Activated B cell treated with CpG ODN at 0.5 μM for 24 hours (primary cell): ENCODE results near the gene MCAT. TPM values are rescaled to one million over a fixed set of nuclear protein-coding genes. Genes with fewer than 3 reads are reported as not detected.

ENCODE experiments used
- ATAC-seq: fragments of 200-7000 bp; cut with Tn5 transposase; one replicate; pipeline ENCODE4 v1.10.0; 2021; ENCODE audit warnings: low read depth, mild to moderate bottlenecking, moderate library complexity
- CTCF ChIA-PET: fragments of 350-600 bp; sonication (Branson Sonifier 250); formaldehyde crosslinking; loops from one replicate; lab custom pipeline; 2021; ENCODE audit warnings: antibody characterized with exemption; lab: Charles Lee
- POLR2A ChIA-PET: fragments of 350-600 bp; sonication (Branson Sonifier 250); formaldehyde crosslinking; loops from one replicate; lab custom pipeline; 2021; ENCODE audit warnings: antibody characterized with exemption; lab: Charles Lee
- DNase-seq: peaks from one replicate; pipeline ENCODE4 v3.0.0; 2022
- H3K27ac Mint-ChIP-seq: one replicate; pipeline ENCODE4 v1.8.0; 2020; ENCODE audit warnings: mixed read lengths
- H3K27me3 Mint-ChIP-seq: one replicate; pipeline ENCODE4 v1.8.0; 2021; ENCODE audit warnings: mixed read lengths
- H3K36me3 Mint-ChIP-seq: one replicate; pipeline ENCODE4 v1.8.0; 2021; ENCODE audit warnings: low read depth, mixed read lengths
- H3K4me1 Mint-ChIP-seq: one replicate; pipeline ENCODE4 v1.8.0; 2021; ENCODE audit warnings: mixed read lengths
- H3K4me3 Mint-ChIP-seq: one replicate; pipeline ENCODE4 v1.8.0; 2020; ENCODE audit warnings: mild to moderate bottlenecking, mixed read lengths
- H3K9me3 Mint-ChIP-seq: one replicate; pipeline ENCODE4 v1.8.0; 2020; ENCODE audit warnings: mixed read lengths
- intact Hi-C: fragments of 100-400 bp; cut with micrococcal nuclease; formaldehyde crosslinking; loops from one replicate; pipeline ENCODE4 v1.15.1; 2024
- total RNA-seq: library from RNA; stranded (reverse); gene quantifications from 2 replicates; pipeline ENCODE4 v1.2.3, GENCODE V29; 2022
- TF ChIP-seq, protein P1 (sequence below): fragments of 200-600 bp; IDR thresholded peaks from one replicate; pipeline ENCODE4 v1.8.0; 2022; ENCODE audit warnings: antibody characterized with exemption, mild to moderate bottlenecking

The MCAT gene
- total RNA-seq, 1 donor from 2014 or later, result 12.7 TPM

DNA sequence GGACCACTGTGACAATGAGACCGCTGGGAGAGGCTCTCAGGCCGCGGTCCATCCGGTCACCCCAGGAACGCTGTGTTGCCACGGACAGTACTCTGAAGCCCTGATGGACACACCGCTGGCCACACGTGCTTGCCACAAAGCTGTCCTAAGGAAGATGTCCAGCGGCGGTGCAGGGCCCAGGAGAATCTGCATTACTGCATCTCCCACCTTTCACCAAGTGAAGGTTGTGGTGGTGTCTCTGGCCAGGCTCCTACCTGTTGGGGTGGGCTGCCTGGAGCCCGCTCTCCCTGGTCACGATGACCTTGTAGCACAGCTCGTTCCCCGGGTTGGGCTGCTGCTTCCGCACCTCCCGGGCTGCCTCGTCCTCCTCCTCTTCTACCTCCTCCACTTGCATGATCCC, 39.5 kb upstream of the MCAT start:
- POLR2A ChIA-PET, result no interaction called here
- TF ChIP-seq, protein P1, sequence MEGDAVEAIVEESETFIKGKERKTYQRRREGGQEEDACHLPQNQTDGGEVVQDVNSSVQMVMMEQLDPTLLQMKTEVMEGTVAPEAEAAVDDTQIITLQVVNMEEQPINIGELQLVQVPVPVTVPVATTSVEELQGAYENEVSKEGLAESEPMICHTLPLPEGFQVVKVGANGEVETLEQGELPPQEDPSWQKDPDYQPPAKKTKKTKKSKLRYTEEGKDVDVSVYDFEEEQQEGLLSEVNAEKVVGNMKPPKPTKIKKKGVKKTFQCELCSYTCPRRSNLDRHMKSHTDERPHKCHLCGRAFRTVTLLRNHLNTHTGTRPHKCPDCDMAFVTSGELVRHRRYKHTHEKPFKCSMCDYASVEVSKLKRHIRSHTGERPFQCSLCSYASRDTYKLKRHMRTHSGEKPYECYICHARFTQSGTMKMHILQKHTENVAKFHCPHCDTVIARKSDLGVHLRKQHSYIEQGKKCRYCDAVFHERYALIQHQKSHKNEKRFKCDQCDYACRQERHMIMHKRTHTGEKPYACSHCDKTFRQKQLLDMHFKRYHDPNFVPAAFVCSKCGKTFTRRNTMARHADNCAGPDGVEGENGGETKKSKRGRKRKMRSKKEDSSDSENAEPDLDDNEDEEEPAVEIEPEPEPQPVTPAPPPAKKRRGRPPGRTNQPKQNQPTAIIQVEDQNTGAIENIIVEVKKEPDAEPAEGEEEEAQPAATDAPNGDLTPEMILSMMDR, result no peak
- Mint-ChIP-seq H3K27ac (no peak overlapping the region), H3K4me1 (peaks cover 14% of the 10 kb centered on the region), H3K9me3 (no peaks in the 10 kb centered on the region), H3K36me3 (peaks cover 33% of the 10 kb centered on the region), H3K4me3 (no peak overlapping the region), H3K27me3 (no peaks in the 10 kb centered on the region)
- no peak for DNase-seq
- CTCF ChIA-PET, result no interaction called here
- ATAC-seq, result no peak
- intact Hi-C loops, result no loop called here

DNA sequence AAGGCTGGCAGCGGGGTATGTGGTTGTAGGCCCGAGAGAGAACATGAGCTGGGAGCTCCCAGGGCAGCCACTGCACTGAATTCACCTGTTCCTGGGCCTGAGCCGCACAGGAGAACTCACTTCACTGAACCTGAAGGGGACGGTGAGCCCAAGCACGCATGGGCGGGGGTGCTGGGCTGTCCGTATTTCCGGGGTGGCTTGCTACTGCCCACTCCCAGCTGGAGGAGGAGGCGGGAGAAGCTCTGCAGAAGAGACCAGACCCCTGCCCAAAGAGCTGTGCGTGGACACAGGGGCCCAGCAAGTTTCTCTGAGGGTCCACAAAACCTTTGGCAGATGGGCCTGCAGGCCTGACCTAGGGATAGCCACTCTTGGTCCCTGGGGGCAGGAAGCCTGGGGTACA, 38.9 kb upstream of the MCAT start:
- no peaks in the 10 kb centered on the region for H3K9me3 Mint-ChIP-seq
- H3K27ac Mint-ChIP-seq, result no peak overlapping the region
- POLR2A ChIA-PET, result no interaction called here
- CTCF ChIA-PET, result no interaction called here
- peaks cover 14% of the 10 kb centered on the region for H3K4me1 Mint-ChIP-seq
- H3K4me3 Mint-ChIP-seq, result no peak overlapping the region
- intact Hi-C loops, result no loop called here
- ATAC-seq (no peak), DNase-seq (no peak)
- H3K36me3 Mint-ChIP-seq, result peaks cover 38% of the 10 kb centered on the region
- TF ChIP-seq, protein P1, result no peak
- H3K27me3 Mint-ChIP-seq, result no peaks in the 10 kb centered on the region

DNA sequence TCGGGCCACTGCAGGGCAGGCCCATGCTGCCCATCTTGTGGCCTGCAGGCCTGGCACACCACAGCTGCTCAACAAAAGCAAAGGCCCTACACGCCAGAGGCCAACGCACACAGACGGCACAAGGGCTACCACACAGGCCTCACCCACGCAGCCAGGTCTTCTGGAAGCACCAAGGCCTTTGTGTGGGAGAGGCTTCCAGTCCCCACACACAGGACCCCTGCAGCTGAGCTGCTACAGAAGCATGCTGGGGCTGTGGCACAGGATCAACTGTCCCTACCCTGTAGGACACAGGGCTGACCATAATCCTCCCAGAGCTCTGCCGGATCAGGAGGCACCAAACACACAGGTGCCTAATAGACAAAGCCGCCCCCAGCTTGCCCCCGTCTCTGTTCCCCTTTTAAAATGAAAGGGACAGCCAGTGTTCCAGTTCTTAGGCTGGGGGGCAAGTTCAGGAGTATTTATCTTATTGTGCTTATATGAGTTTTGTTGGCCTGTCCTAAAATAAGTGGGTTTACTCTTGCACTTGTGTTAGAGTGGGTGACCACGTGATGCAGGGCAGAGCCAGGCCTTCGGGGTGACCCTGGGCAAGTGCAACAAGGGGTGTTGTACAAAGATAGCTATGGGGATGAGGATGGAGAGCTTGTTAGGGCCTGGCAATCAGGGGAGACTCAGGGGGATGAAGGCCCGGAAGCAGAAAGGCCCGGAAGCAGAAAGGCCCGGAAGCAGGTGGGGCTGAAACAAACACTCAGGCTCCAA, 38.3 kb upstream of the MCAT start:
- intact Hi-C loops, result no loop called here
- peaks cover 14% of the 10 kb centered on the region for H3K4me1 Mint-ChIP-seq
- no peak overlapping the region for H3K27ac Mint-ChIP-seq
- TF ChIP-seq, protein P1, result no peak
- ATAC-seq (no peak), DNase-seq (no peak)
- no peaks in the 10 kb centered on the region for H3K27me3 Mint-ChIP-seq
- peaks cover 38% of the 10 kb centered on the region for H3K36me3 Mint-ChIP-seq
- CTCF ChIA-PET, result no interaction called here
- POLR2A ChIA-PET, result no interaction called here
- no peaks in the 10 kb centered on the region for H3K9me3 Mint-ChIP-seq
- H3K4me3 Mint-ChIP-seq, result no peak overlapping the region

DNA sequence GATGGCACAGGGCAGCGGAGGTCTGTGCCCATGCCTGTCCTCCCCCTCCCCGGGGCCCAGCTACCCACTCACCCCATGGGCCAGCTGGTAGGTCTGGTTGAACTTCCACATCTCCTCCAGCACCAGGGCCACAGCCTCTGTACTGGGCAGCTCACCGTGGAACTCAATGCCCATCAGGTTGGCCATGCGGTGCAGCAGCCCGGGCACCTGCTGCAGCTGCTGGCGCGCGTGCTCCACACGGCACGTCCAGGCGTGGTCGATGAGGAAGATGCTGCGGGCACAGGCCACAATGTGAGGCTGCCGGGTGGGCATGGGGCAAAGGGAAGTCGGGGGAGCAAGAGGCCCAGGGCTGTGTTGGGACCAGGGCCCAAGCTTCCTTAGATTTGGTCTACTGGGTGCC, 37.5 kb upstream of the MCAT start:
- CTCF ChIA-PET, result no interaction called here
- no peaks in the 10 kb centered on the region for H3K9me3 Mint-ChIP-seq

DNA sequence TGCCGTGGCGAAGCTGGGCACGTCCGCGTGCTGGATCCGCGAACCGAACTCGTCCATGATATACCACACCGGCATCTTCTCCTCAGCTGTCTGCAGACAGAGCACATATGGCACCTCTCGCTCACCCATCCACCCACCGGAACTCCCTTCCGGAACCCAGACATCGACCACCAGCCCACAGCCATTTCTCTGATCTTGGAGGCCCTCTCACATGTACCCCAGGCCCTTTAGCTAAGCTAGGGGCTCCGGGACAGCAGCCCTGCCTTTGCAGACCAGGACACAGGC, 36.7 kb upstream of the MCAT start:
- Mint-ChIP-seq H3K36me3 (peaks cover 42% of the 10 kb centered on the region), H3K4me1 (peaks cover 3% of the 10 kb centered on the region), H3K27me3 (no peaks in the 10 kb centered on the region), H3K27ac (no peak overlapping the region), H3K4me3 (no peak overlapping the region), H3K9me3 (no peaks in the 10 kb centered on the region)
- TF ChIP-seq, protein P1, result no peak
- CTCF ChIA-PET, result no interaction called here
- DNase-seq (no peak), ATAC-seq (no peak)
- POLR2A ChIA-PET, result no interaction called here
- intact Hi-C loops, result no loop called here

More for the DNA sequence above, 37.5 kb upstream of the MCAT start:
- POLR2A ChIA-PET, result no interaction called here
- no peak overlapping the region for H3K27ac Mint-ChIP-seq
- no peaks in the 10 kb centered on the region for H3K27me3 Mint-ChIP-seq
- peaks cover 8% of the 10 kb centered on the region for H3K4me1 Mint-ChIP-seq
- intact Hi-C loops, result no loop called here
- peaks cover 42% of the 10 kb centered on the region for H3K36me3 Mint-ChIP-seq
- ATAC-seq, result no peak
- no peak overlapping the region for H3K4me3 Mint-ChIP-seq
- TF ChIP-seq, protein P1, result no peak
- DNase-seq, result no peak
